ENCODE measurements around the gene WDR49. TPM values are rescaled to one million over a fixed set of nuclear protein-coding genes. Genes with fewer than 3 reads are reported as not detected.

WDR49 gene
- total RNA-seq, 1 experiment from 2014 or later: 0.34 TPM

DNA sequence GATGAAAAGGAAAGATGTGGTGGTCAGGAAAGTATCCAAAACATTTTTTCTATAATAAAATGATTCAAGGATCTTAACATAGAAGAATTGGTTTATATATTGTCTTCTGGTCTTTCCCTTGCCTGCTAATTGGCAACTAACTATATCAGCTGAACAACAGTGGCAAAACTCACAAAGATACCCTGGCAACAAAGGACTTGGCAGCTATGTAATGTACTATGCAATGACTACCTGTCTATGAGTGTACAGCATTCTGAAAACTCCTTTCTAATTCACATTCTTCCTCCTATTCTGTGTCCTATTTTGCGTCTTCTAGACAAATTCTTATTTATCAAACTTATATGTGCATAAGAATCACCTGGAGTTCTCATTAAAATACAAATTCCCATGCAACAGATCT, 164.2 kb downstream of the WDR49 start:
- TF ChIP-seq SRF (IDR thresholded peaks at IDR 0.05; ENCODE audit: low read depth) (no peak), ZFX (IDR thresholded peaks at IDR 0.05) (no peak), EZH2 (IDR thresholded peaks at IDR 0.05) (no peak), JUND (IDR thresholded peaks at IDR 0.05) (no peak), EGR1 (IDR thresholded peaks at IDR 0.05; ENCODE audit: low read depth) (no peak), EZH2phosphoT487 (IDR thresholded peaks at IDR 0.05; ENCODE audit: borderline replicate concordance) (no peak), POLR2AphosphoS5 (IDR thresholded peaks at IDR 0.05; ENCODE audit: low read depth, low read length) (no peak)
- TF ChIP-seq, protein P1, sequence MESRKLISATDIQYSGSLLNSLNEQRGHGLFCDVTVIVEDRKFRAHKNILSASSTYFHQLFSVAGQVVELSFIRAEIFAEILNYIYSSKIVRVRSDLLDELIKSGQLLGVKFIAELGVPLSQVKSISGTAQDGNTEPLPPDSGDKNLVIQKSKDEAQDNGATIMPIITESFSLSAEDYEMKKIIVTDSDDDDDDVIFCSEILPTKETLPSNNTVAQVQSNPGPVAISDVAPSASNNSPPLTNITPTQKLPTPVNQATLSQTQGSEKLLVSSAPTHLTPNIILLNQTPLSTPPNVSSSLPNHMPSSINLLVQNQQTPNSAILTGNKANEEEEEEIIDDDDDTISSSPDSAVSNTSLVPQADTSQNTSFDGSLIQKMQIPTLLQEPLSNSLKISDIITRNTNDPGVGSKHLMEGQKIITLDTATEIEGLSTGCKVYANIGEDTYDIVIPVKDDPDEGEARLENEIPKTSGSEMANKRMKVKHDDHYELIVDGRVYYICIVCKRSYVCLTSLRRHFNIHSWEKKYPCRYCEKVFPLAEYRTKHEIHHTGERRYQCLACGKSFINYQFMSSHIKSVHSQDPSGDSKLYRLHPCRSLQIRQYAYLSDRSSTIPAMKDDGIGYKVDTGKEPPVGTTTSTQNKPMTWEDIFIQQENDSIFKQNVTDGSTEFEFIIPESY (IDR thresholded peaks at IDR 0.05; ENCODE audit: extremely low read depth, insufficient replicate concordance, low read length): no peak
- Histone ChIP-seq H3K9me3 (ENCODE audit: control insufficient read depth in 1 of 2, insufficient read depth in 1 of 2, low read depth in 1 of 2, low read length in 2 of 2) (no peaks in the 10 kb centered on the region), H3K4me2 (ENCODE audit: low read length) (no peak overlapping the region), H3K79me2 (ENCODE audit: insufficient read depth, low read length) (no peaks in the 10 kb centered on the region), H3K27ac (ENCODE audit: low read depth, low read length) (no peak overlapping the region), H3K4me1 (ENCODE audit: control insufficient read depth in 1 of 2, insufficient read depth in 2 of 2, low read length in 2 of 2) (no peaks in the 10 kb centered on the region), H3K9ac (ENCODE audit: low read length) (no peak overlapping the region), H4K20me1 (ENCODE audit: insufficient read depth) (no peaks in the 10 kb centered on the region), H3K36me3 (ENCODE audit: control insufficient read depth in 1 of 2, insufficient read depth in 2 of 2, low read length in 2 of 2) (no peaks in the 10 kb centered on the region), H3K27me3 (ENCODE audit: insufficient read depth, low read length) (no peaks in the 10 kb centered on the region), H2AFZ (ENCODE audit: low read depth, low read length, poor library complexity, severe bottlenecking) (no peak overlapping the region), H3K4me3 (replicated peaks in 1 of 2; ENCODE audit: low read depth in 1 of 2, low read length in 2 of 2) (no peak overlapping the region), H3K9me2 (ENCODE audit: insufficient read depth) (no peaks in the 10 kb centered on the region)
- BruUV-seq (replicated peaks): no TSS peak
- intact Hi-C loops (cut with micrococcal nuclease): no loop called here
- ChIA-PET RAD21 (ENCODE audit: low non-redundant PET in 1 of 2, low total read pairs in 2 of 2, uncharacterized antibody in 2 of 2, unreplicated experiment in 2 of 2) (no interaction called here), CTCF (no interaction called here), POLR2A (no interaction called here)
- DNase-seq (ENCODE audit: low read depth, low spot score) (no peak), ATAC-seq (no peak)

DNA sequence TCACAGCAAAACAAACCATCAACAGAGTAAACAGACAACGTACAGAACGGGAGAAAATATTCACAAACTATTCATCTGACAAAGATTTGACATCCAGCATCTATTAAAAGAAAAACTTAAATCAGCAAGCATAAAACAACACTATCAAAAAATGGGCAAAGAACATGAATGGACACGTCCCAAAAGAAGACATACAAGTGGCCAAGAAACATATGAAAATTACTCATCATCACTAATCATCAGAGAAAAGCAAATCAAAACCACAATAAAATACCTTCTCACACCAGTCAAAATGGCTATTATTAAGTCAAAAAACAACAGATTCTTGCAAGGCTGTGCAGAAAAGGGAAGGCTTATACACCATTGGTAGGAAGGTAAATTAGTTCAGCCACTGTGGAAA, 166.2 kb downstream of the WDR49 start:
- H3K9ac ChIP-seq (ENCODE audit: low read length): no peak overlapping the region
- no peaks in the 10 kb centered on the region for H3K4me1 ChIP-seq (ENCODE audit: control insufficient read depth in 1 of 2, insufficient read depth in 2 of 2, low read length in 2 of 2)
- H3K27me3 ChIP-seq (ENCODE audit: insufficient read depth, low read length): no peaks in the 10 kb centered on the region
- H3K4me2 ChIP-seq (ENCODE audit: low read length): no peak overlapping the region
- no peak overlapping the region for H3K27ac ChIP-seq (ENCODE audit: low read depth, low read length)
- BruUV-seq (replicated peaks): no TSS peak
- H3K4me3 ChIP-seq (replicated peaks in 1 of 2; ENCODE audit: low read depth in 1 of 2, low read length in 2 of 2): no peak overlapping the region
- DNase-seq (ENCODE audit: low read depth, low spot score): no peak
- H3K9me3 ChIP-seq (ENCODE audit: control insufficient read depth in 1 of 2, insufficient read depth in 1 of 2, low read depth in 1 of 2, low read length in 2 of 2): no peaks in the 10 kb centered on the region
- H4K20me1 ChIP-seq (ENCODE audit: insufficient read depth): no peaks in the 10 kb centered on the region
- H3K36me3 ChIP-seq (ENCODE audit: control insufficient read depth in 1 of 2, insufficient read depth in 2 of 2, low read length in 2 of 2): no peaks in the 10 kb centered on the region
- no peaks in the 10 kb centered on the region for H3K9me2 ChIP-seq (ENCODE audit: insufficient read depth)
- TF ChIP-seq RAD21 (IDR thresholded peaks at IDR 0.05; ENCODE audit: low read depth): no peak
- no peak for TF ChIP-seq TCF7L2 (IDR thresholded peaks at IDR 0.05; ENCODE audit: borderline replicate concordance, extremely low read depth, insufficient read depth, insufficient read length)
- ChIA-PET POLR2A (no interaction called here), RAD21 (ENCODE audit: low non-redundant PET in 1 of 2, low total read pairs in 2 of 2, uncharacterized antibody in 2 of 2, unreplicated experiment in 2 of 2) (no interaction called here), CTCF (no interaction called here)
- no peak overlapping the region for H2AFZ ChIP-seq (ENCODE audit: low read depth, low read length, poor library complexity, severe bottlenecking)
- intact Hi-C loops (cut with micrococcal nuclease): no loop called here
- H3K79me2 ChIP-seq (ENCODE audit: insufficient read depth, low read length): no peaks in the 10 kb centered on the region
- no peak for ATAC-seq
